ENCODE results near the gene DHCR7. TPM values are rescaled to one million over a fixed set of nuclear protein-coding genes. Genes with fewer than 3 reads are reported as not detected.

The DHCR7 gene
- total RNA-seq, 1 donor from 2014 or later = 24.2 TPM

DNA sequence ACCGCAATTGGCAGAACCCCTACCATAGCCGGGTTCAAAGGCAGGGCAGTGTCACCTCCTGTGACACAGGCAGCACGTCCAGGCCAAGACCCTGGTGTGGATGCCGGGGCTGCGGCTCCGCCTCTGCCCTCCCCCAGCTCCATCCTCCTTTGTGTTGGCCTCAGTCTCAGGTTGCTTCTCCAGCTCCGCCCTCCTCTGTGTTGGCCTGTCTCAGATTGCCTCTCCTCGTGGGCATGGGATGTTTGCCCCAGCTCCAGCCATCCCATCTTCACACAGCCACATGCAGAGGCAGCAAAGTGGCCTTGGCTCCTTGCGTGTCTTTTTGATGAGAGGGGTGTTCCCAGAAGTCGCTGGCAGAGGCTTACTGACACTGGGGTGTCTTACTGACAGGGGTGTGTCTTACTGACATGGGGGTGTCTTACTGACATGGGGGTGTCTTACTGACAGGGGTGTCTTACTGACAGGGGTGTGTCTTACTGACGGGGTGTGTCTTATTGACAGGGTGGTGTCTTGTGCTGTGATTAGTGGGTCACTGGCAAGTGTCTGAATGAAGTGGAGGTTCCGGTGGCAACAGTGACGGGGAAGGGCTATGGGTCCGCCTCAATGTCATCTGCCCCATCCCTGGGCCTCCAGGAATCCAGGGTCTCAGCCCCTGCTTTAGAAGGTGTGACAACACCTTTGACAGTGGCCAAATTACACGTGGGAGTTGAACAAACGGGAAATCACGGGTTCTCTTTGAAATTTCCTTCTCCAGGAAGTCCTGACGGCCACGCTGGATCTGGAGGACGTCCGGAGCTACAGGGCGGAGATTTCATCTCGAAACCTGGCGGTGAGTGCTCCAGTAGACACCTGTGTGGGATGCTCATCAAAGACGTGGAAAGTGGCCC lies 29.7 kb upstream of the DHCR7 start:
- DNase-seq = no peak

- no peak for DNase-seq
These were observed 28.9 kb upstream of the DHCR7 start for GRCh38 chr11:71476926-71477640.

DNA sequence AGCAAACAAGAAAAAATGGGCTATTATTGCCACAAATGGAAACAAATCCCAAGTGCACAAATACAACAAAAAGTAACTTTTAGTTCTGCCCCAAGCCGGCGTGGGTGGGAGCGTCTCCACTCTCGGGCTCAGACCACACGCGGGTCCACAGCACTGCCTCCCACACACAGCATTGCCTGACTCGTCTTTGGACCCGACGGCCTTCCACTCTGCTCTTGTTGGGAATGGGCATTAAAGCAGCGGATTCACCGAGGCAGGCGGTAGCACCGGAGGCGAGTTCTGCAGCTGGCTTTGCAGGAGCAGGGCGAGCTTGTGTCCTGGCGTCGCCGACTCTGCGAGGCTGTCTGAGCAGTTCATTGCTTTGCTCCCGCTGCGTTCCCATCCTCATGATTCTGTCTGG lies 27.8 kb upstream of the DHCR7 start:
- no peak for DNase-seq

GRCh38 chr11:71474771-71475483 lies 26.7 kb upstream of the DHCR7 start:
- DNase-seq = no peak

DNA sequence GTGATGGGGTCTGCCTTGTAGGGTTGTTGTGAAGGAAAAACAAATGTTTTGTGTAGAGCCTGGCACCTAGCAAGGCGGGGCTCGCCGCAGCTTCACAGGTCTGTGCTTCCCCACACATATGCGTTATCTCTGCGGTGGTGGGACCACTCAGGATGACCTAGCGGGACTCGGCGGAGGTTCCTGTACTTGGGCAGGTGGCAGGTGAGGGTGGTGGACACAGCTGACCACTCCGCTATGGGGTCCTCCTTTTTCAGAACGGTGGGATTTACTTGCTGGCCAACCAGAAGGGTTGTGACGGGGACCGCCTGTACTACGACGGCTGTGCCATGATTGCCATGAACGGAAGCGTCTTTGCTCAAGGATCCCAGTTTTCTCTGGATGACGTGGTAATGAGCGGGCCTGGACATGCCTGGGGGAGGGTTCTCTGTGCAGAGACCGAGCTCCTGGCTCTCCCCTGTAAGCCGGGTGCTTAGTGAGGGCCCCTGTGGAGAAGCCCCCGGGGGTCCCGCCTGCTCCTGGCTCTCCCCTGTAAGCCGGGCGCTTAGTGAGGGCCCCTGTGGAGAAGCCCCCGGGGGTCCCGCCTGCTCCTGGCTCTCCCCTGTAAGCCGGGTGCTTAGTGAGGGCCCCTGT lies 26.1 kb upstream of the DHCR7 start:
- no peak for DNase-seq

- DNase-seq = no peak
These were observed 25.5 kb upstream of the DHCR7 start for GRCh38 chr11:71473793-71474080.

GRCh38 chr11:71472941-71473792 lies 25.0 kb upstream of the DHCR7 start:
- DNase-seq = no peak

GRCh38 chr11:71472357-71472885 lies 24.2 kb upstream of the DHCR7 start:
- no peak for DNase-seq

- DNase-seq = no peak
These were observed 22.8 kb upstream of the DHCR7 start for GRCh38 chr11:71470946-71471345.

DNA sequence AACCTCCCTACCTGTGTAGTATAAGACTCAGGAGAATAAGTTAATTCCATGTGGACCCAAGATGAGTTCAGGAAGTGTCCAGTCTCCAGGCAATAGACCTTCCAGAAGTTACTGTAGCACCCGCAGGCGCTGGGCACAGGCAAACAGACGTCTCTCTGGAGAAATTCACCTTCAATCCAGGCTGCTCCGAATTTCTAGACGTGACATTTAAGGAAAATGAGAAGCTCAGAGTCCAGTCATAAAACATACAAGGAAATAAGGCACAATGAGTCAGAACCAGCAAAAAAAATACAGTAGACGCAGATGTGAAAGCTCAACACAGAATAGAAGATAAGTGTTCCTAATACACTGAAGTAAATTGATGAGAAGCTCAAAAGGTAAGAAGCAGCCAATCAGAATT lies 19.0 kb upstream of the DHCR7 start:
- DNase-seq = no peak

GRCh38 chr11:71466358-71466757 lies 18.2 kb upstream of the DHCR7 start:
- DNase-seq = no peak

GRCh38 chr11:71465054-71465453 lies 16.9 kb upstream of the DHCR7 start:
- no peak for DNase-seq

DNA sequence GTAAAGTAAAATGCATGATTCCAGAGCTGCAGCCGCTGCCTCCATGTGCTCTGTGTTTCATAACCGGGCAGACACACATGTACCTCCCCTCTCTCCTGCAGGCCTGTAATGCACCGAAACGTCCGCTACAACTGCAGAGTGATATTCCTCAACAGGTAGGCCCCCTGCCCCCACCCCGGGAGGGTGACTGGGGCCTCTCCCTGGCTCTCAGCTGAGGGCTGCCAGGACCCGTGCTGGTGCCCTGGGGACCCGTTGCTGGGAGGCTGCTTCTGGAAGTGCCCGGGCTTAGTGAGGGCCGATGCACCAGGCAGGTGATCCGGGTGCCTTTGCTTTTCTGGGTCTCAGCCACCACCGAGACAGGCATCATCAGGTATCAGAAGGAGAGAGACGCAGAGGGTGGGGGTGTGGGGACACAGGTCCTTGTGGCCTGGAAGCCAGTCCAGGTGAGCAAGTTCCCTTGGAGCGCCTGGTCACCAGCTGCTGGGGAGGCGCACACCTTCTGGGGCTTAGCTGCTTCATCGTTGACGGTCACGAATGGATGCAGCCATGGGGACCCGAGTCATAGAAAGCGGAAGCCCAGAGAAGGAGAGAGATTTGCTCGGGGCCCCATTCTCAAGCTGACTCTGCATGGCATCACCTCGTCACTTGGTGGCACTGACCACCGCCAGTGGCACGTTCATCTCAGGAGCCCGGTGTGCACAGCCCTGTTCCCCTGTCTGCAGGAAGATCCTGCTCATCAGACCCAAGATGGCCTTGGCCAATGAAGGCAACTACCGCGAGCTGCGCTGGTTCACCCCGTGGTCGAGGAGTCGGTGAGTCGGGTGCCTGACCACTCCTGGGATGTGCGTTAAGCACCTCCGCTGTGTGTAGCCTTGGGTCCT lies 15.4 kb upstream of the DHCR7 start:
- DNase-seq = no peak

GRCh38 chr11:71462726-71463125 lies 14.5 kb upstream of the DHCR7 start:
- DNase-seq = no peak

- DNase-seq = no peak
These were observed 13.5 kb upstream of the DHCR7 start for GRCh38 chr11:71461696-71462095.

DNA sequence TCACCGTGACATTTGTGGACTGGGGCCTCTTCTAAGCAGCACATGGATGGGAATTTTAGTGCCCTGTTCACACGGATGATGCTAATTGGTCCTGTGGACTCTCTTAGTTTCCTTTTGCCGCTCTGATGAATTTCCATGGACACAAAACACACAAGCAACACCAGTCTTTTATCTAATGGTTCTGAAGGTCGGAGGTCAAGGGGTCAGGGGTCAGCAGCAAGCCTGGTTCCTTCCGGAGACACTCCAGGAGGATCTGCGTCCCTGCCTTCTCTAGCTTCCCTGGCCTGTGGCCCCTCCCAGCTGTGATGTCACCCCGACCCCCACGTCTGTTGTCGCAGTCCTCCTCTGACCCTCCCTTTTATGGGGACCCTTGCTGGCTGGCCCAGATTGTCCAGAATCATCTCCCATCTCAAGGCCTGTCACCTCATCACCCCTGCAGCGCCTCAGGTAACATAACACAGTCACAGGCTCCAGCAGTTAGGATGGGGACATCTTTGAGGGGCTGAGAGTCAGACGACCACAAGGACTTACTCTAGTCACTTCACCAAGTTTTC lies 11.7 kb upstream of the DHCR7 start:
- no peak for DNase-seq

DNA sequence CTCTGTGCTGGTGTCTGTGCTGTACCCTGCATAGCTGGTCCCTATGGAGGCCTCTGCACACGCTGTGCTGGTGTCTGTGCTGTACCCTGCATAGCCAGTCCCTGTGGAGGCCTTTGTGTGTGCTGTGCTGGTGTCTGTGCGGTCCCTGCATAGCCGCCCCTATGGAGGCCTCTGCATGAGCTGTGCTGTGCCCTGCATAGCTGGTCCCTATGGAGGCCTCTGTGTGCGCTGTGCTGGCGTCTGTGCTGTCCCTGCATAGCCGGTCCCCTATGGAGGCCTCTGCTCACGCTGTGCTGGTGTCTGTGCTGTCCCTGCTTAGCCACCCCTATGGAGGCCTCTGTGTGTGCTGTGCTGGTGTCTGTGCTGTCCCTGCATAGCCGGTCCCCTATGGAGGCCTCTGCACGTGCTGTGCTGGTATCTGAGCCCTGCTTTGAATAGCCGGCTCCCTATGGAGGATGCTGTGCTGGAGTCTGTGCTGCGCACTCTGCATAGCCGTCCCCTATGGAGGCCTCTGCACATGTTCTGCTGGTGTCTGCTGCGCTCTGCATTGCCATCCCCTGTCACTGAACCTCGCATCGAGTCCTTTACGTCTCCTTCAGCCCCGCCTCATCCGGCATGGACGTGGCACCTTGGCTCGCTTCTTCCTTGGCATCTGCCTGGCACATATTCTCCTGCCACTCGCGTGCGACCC lies 11.0 kb upstream of the DHCR7 start:
- DNase-seq = no peak

DNA sequence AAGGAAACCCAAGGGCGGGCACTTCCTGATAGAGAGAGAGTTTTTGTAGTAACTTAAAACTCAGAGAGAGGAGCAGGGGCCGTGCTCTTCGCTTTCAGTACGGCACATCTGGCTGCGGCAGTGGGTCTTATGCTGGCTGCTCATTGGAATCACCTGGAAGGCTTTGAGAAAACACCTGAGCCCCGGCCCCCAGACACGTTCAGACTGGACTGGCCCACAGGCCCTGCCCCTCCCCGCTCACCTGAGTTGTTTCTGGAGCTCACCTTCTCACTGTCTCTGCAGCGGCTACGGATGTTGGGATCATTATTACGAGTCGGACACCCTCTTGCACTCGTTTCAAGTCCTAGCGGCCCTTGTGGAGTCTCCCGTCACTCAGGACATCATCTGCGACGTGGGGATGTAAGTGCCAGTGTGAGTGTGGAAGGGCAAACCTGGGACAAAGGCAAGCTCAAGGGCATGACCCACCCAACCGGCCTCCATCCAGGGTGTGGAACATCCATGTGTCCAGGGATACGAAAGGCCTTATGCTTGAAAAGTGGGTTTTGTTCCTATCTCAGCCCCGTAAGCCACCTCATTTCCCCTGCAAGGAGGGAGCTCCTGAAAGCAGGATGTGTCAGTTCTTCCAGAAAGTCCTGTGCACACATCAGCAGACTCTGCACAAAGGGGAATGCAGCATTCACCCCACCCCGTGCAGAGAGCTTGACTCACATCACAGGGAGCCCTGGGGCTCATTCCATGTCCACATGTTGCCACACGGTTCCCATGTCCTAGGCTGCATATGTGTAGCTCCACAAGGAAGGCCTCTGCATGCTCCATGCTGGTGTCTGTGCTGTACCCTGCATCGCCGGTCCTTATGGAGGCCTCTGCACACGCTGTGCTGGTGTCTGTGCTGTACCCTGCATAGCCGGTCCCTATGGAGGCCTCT lies 10.2 kb upstream of the DHCR7 start:
- no peak for DNase-seq

Data from occipital lobe (tissue), 2 donors.